GM12878 (cell line): ENCODE data around the gene ALG11. TPM values are rescaled to one million over a fixed set of nuclear protein-coding genes. Genes with fewer than 3 reads are reported as not detected.

Source experiments
- CHD2 ChIP-seq: IDR thresholded peaks from 2 replicates; pipeline ENCODE4 v1.6.1; 2011; ENCODE audit warnings: low read depth, low read length, improper control_type of control experiment, borderline replicate concordance
- GABPA ChIP-seq: IDR thresholded peaks from 2 replicates; pipeline ENCODE4 v1.6.1; 2014; ENCODE audit warnings: antibody characterized with exemption, low read depth, mild to moderate bottlenecking, inconsistent platforms
- NR2C2 ChIP-seq: IDR thresholded peaks from 2 replicates; pipeline ENCODE4 v1.6.1; 2011; ENCODE audit warnings: borderline replicate concordance, low read depth; ENCODE audit not compliant: control insufficient read depth, insufficient read length
- RB1 ChIP-seq: fragments of 450-650 bp; formaldehyde crosslinking; IDR thresholded peaks from 2 replicates; pipeline ENCODE4 v1.6.1; 2017; ENCODE audit warnings: mild to moderate bottlenecking, borderline replicate concordance
- RBBP5 ChIP-seq: fragments of 200-600 bp; sonication (generic); conservative IDR thresholded peaks from 2 replicates; pipeline ENCODE4 v1.6.1; 2016
- STAT1 ChIP-seq: fragments of 450-650 bp; conservative IDR thresholded peaks from 2 replicates; pipeline ENCODE4 v1.6.1; 2014; ENCODE audit warnings: antibody characterized with exemption, mild to moderate bottlenecking
- ZBTB4 ChIP-seq: fragments of 450-650 bp; formaldehyde crosslinking; IDR thresholded peaks from 2 replicates; pipeline ENCODE4 v1.4.0; 2022; ENCODE audit warnings: mild to moderate bottlenecking, moderate library complexity
- polyA plus RNA-seq, 11 experiments: library from polyadenylated mRNA; depleted of rRNA in 4 of 11; unstranded in 6 of 11; stranded (reverse) in 5 of 11; fragments of >200 nt; fragmentation: Nextera tagmentation in 4 of 11; fragmentation: Illumina TruSeq in 1 of 11; extraction: Ambion mirVana in 4 of 11; extraction: Trizol in 1 of 11; gene quantifications; 1 replicate in 1 of 11; 2 replicates in 10 of 11; pipeline versions ENCODE4 v1.2.1 to v1.2.3, GENCODE V29; 2011 to 2016; ENCODE audit warnings: inconsistent platforms in 2 of 11, missing spikeins in 2 of 11, low read depth in 1 of 11
- total RNA-seq, 4 experiments: library from RNA; depleted of rRNA in 3 of 4; stranded (reverse); fragments of >200 nt in 3 of 4; fragmentation: Illumina TruSeq in 1 of 4; extraction: Trizol in 1 of 4; gene quantifications; 2 replicates each; pipeline versions ENCODE4 v1.2.1 to v1.2.3, GENCODE V29; 2013 to 2021
- TF ChIP-seq, protein P1 (sequence below): fragments of 150-350 bp; IDR thresholded peaks from 2 replicates; pipeline ENCODE4 v1.6.1; 2016; ENCODE audit warnings: low read depth, low read length

Gene ALG11
- total and polyA plus RNA-seq, 10 of the 15 experiments (the other 5 are each of a cell fraction or from before 2014, with no cell fraction given): 8.4 to 27.7 (median 15.6) TPM

DNA sequence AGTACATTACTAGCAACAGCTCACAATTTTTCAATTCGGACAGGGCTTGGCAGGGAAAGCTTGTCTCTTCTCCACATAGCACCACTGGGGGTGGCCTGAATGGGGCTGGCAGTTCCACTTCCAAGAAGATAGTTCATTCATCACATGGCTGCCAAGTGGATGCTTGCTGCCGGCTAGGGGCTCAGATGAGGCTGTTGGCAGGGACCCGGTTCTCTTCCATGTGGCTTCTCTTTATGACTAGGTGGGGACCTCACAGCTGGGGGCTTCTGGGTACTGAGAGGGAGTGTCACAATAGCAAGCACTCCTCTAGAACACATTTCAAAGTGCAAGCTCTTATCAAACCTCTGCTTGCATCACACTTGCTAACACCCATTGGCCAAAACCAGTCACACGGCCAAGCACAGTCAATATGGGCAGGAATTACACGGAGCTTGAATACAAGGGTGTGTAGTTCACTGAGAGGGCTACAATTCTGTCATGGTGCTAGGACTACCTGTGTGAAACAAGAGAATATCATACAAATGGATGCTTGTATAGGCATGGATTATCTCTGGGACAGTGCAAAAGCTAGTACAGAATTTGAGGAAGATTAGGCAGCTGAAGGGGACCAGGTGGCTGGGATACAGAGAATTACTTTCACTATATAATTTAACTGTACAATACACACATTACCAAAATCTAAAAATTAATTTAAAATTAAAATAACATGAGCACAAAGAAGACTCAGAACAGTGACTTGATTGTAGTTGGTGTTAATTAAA lies 33.2 kb upstream of the ALG11 start (continued):
- TF ChIP-seq CHD2 (no peak), RBBP5 (no peak), RB1 (no peak), GABPA (no peak), NR2C2 (no peak), ZBTB4 (CRISPR knock-in tag) (no peak), STAT1 (no peak)
- TF ChIP-seq, protein P1, sequence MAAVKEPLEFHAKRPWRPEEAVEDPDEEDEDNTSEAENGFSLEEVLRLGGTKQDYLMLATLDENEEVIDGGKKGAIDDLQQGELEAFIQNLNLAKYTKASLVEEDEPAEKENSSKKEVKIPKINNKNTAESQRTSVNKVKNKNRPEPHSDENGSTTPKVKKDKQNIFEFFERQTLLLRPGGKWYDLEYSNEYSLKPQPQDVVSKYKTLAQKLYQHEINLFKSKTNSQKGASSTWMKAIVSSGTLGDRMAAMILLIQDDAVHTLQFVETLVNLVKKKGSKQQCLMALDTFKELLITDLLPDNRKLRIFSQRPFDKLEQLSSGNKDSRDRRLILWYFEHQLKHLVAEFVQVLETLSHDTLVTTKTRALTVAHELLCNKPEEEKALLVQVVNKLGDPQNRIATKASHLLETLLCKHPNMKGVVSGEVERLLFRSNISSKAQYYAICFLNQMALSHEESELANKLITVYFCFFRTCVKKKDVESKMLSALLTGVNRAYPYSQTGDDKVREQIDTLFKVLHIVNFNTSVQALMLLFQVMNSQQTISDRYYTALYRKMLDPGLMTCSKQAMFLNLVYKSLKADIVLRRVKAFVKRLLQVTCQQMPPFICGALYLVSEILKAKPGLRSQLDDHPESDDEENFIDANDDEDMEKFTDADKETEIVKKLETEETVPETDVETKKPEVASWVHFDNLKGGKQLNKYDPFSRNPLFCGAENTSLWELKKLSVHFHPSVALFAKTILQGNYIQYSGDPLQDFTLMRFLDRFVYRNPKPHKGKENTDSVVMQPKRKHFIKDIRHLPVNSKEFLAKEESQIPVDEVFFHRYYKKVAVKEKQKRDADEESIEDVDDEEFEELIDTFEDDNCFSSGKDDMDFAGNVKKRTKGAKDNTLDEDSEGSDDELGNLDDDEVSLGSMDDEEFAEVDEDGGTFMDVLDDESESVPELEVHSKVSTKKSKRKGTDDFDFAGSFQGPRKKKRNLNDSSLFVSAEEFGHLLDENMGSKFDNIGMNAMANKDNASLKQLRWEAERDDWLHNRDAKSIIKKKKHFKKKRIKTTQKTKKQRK: no peak
- TF ChIP-seq, all 136 proteins: peak for 0
